A549 treated with CpdA at 1 μM for 4 hours (cell line): ENCODE data around the gene IZUMO4. TPM values are rescaled to one million over a fixed set of nuclear protein-coding genes. Genes with fewer than 3 reads are reported as not detected.

Experiments used
- total RNA-seq: library from RNA; stranded (reverse); fragments of 200-300 nt; extraction: Qiagen RNA extraction; gene quantifications from 5 replicates; pipeline ENCODE4 v1.2.3, GENCODE V29; 2022; ENCODE audit warnings: low read depth

The IZUMO4 gene
- total RNA-seq = 0.46 to 0.97 TPM (median 0.55 TPM) in 5 replicates

DNA sequence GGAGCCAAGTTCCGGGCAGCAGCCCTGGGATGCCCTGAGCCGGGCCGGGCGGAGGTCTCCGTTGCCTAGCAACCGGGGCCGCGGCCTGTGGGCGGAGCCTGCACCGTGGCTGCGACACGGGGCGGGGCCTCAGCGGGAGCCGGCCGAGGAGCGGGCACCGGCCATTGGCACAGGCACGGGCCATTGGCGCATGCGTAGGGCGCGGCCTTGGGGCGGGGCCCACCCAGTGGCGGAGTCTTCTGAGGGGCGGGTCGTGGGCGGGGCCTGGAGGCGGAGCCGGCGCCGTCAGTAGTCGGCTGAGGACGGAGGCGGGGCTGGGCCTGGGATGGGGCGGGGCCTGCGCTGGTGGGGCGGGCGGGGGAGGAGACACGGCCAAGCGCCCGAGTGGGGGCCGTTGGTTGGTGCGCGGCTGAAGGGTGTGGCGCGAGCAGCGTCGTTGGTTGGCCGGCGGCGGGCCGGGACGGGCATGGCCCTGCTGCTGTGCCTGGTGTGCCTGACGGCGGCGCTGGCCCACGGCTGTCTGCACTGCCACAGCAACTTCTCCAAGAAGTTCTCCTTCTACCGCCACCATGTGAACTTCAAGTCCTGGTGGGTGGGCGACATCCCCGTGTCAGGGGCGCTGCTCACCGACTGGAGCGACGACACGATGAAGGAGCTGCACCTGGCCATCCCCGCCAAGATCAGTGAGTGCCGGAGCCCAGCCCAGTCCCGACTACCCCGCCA, at the start of gene IZUMO4:
Gene IZUMO4, plus strand, starts transcription at position 436 of the 723 bp plus-strand sequence. Its CDS starts 31 bp downstream, at position 467.

DNA sequence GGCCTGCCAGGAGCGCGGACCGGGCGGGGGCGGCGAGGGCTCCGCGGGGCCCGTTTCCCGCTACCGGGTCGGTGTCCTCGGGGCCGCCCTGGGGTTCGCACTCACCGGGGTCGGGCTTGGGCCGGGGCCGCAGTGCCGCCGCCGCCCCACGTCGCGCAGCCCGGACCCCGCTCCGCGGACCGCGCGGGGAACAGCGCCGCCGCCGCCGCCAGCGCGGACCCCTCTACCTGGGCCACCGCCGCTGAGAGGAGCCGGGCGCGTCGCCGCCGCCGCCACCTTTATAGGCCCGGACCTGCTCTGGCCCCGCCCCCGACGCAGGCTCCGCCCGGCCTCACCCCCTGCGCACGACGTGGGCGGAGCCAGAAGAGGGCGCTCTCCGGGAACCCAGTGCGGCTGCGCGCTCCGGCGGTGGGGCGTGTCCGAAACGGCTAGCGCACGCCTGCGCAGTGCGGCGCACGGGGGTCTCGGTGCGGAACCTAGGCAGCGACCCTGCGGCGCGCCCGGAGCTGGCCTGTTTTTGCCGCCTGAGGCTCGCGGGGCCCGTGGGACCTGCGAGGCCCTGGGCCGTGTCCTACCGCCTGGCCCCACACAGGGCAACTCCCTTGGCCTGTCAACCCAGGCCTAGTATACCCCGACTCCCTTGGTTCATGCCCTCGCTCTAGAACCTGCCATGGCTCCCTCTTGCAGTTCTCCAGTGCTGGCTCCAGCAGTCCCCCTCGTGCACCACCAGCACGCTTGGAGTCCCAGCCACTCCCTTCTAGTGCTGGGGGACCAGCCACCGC, 45.5 kb upstream of the IZUMO4 start, which contains the start of gene MKNK2:
Gene MKNK2, minus strand, starts transcription at position 254 of the 782 bp plus-strand sequence. CDS start 393 bp downstream, outside the sequence.

GRCh38 chr19:2096034-2096479, 658 bp upstream of the IZUMO4 start, which contains the start of gene MOB3A:
MOB3A (minus strand) TSS chr19:2096326; CDS start chr19:2078560, 17,766 bp downstream.

Other genes with a start within 250 kb of the IZUMO4 start
- gene REXO1, start 248.4 kb upstream of the IZUMO4 start, total RNA-seq = 18.7 to 22.8 TPM (median 19.8 TPM) in 5 replicates
- gene KLF16, start 233.3 kb upstream of the IZUMO4 start, total RNA-seq = 18.2 to 29.1 TPM (median 24.8 TPM) in 5 replicates
- 18.8 to 39.2 TPM (median 35.8 TPM) in 5 replicates for gene ABHD17A, start 211.4 kb upstream of the IZUMO4 start, total RNA-seq
- gene ADAT3, start 191.5 kb upstream of the IZUMO4 start, total RNA-seq = 2.8 to 7.6 TPM (median 6.3 TPM) in 5 replicates
- gene SCAMP4, start 191.5 kb upstream of the IZUMO4 start, total RNA-seq = 45.8 to 74.4 TPM (median 54.8 TPM) in 5 replicates
- 32.6 to 49.8 TPM (median 45.6 TPM) in 5 replicates for gene CSNK1G2, start 155.7 kb upstream of the IZUMO4 start, total RNA-seq
- 28.5 to 46.5 TPM (median 39.4 TPM) in 5 replicates for gene BTBD2, start 81.2 kb upstream of the IZUMO4 start, total RNA-seq
- 27.2 to 56.0 TPM (median 48.2 TPM) in 5 replicates for gene MKNK2, start 45.7 kb upstream of the IZUMO4 start, total RNA-seq
- 10.5 to 11.7 TPM (median 10.7 TPM) in 5 replicates for gene MOB3A, start 589 bp upstream of the IZUMO4 start, total RNA-seq
- 65.1 to 87.0 TPM (median 85.0 TPM) in 5 replicates for gene AP3D1, start 54.7 kb downstream of the IZUMO4 start, total RNA-seq
- 11.9 to 18.4 TPM (median 16.2 TPM) in 5 replicates for gene DOT1L, start 67.0 kb downstream of the IZUMO4 start, total RNA-seq
- gene PLEKHJ1, start 139.4 kb downstream of the IZUMO4 start, total RNA-seq = 36.6 to 53.7 TPM (median 50.9 TPM) in 5 replicates
- gene SF3A2, start 139.9 kb downstream of the IZUMO4 start, total RNA-seq = 64.6 to 77.1 TPM (median 71.0 TPM) in 5 replicates
- 10.6 to 22.6 TPM (median 18.9 TPM) in 5 replicates for gene AMH, start 152.4 kb downstream of the IZUMO4 start, total RNA-seq
- 0.79 to 1.2 TPM (median 0.89 TPM) in 5 replicates for gene JSRP1, start 159.5 kb downstream of the IZUMO4 start, total RNA-seq
- not detected in 5 replicates for gene PEAK3, start 185.3 kb downstream of the IZUMO4 start, total RNA-seq
- gene LINGO3, start 211.2 kb downstream of the IZUMO4 start, total RNA-seq = 0.03 TPM in 1 of 5 replicates, not detected in the others
- 138 to 162 TPM (median 144 TPM) in 5 replicates for gene LSM7, start 231.7 kb downstream of the IZUMO4 start, total RNA-seq
- 16.3 to 26.0 TPM (median 17.3 TPM) in 5 replicates for gene SPPL2B, start 231.8 kb downstream of the IZUMO4 start, total RNA-seq